ENCODE measurements around the gene TEN1. TPM values are rescaled to one million over a fixed set of nuclear protein-coding genes. Genes with fewer than 3 reads are reported as not detected.

TEN1 gene
- total and polyA plus RNA-seq, 2 of the 4 experiments (the other 2 are of a cell fraction), result 14.7 to 17.9 TPM

- intact Hi-C loops (cut with micrococcal nuclease), result no loop called here
- in situ Hi-C loops (cut with MboI; ENCODE audit: low sequenced_read_pairs), result no loop called here
- Histone ChIP-seq H3K27ac (ENCODE audit: insufficient read depth, low read length) (no peak overlapping the region), H3K9me1 (ENCODE audit: insufficient read depth, low read length) (no peaks in the 10 kb centered on the region), H3K4ac (ENCODE audit: low read depth, low read length) (no peak overlapping the region), H3K27me3 (ENCODE audit: control insufficient read depth, insufficient read depth, low read length) (no peaks in the 10 kb centered on the region), H3K23ac (ENCODE audit: low read depth, low read length) (no peak overlapping the region), H3K18ac (ENCODE audit: low read depth, low read length) (no peak overlapping the region), H3K9me3 (ENCODE audit: control insufficient read depth, insufficient read depth, low read length) (no peaks in the 10 kb centered on the region), H2AK9ac (replicated peaks; ENCODE audit: low read depth, low read length, poor library complexity) (no peak overlapping the region), H4K20me1 (ENCODE audit: insufficient read depth, low read length) (peaks cover 15% of the 10 kb centered on the region; the same call in 1 of the 2 replicates), H2BK120ac (ENCODE audit: low read depth, low read length) (no peak overlapping the region), H2AFZ (replicated peaks; ENCODE audit: low read length, poor library complexity) (no peak overlapping the region), H4K91ac (ENCODE audit: insufficient read depth, low read depth, low read length) (no peak overlapping the region), H3K14ac (replicated peaks; ENCODE audit: low read depth, low read length) (no peak overlapping the region), H3K36me3 (ENCODE audit: control insufficient read depth, insufficient read depth, low read length) (peaks cover 10% of the 10 kb centered on the region), H3K4me3 (ENCODE audit: insufficient read depth, low read depth, low read length) (no peak overlapping the region), H2BK20ac (ENCODE audit: low read depth, low read length) (no peak overlapping the region), H3K4me2 (ENCODE audit: low read depth, low read length) (no peak overlapping the region), H3K79me1 (ENCODE audit: low read depth in 1 of 2, low read length in 2 of 2) (peaks cover 22 to 51% of the 10 kb centered on the region in 2 experiments), H3K4me1 (ENCODE audit: control insufficient read depth, insufficient read depth, low read length) (no peaks in the 10 kb centered on the region), H3K9ac (ENCODE audit: low read depth, low read length) (no peak overlapping the region), H4K5ac (ENCODE audit: low read depth, low read length) (no peak overlapping the region), H4K8ac (ENCODE audit: low read depth in 2 of 2, low read length in 2 of 2) (no peak overlapping the region), H2BK15ac (ENCODE audit: low read depth, low read length) (no peak overlapping the region), H3K56ac (ENCODE audit: extremely low read depth, insufficient read depth, low read length) (no peak overlapping the region), H2AK5ac (ENCODE audit: low read depth, low read length) (no peak overlapping the region), H2BK5ac (ENCODE audit: low read depth, low read length, poor library complexity, severe bottlenecking) (no peak overlapping the region)
- ATAC-seq (ENCODE audit: low read depth) (no peak), DNase-seq (no peak)
- no TSS peak for BruUV-seq (replicated peaks)
- CTCF ChIA-PET, result interaction anchor here (0.7 kb wide), 1 partner anchor 592 kb away, joined by 3 read pairs; no protein-coding TSS in a partner anchor
- TF ChIP-seq BHLHE40 (IDR thresholded peaks at IDR 0.05; ENCODE audit: low read depth, low read length), result no peak
- TF ChIP-seq, protein P1, sequence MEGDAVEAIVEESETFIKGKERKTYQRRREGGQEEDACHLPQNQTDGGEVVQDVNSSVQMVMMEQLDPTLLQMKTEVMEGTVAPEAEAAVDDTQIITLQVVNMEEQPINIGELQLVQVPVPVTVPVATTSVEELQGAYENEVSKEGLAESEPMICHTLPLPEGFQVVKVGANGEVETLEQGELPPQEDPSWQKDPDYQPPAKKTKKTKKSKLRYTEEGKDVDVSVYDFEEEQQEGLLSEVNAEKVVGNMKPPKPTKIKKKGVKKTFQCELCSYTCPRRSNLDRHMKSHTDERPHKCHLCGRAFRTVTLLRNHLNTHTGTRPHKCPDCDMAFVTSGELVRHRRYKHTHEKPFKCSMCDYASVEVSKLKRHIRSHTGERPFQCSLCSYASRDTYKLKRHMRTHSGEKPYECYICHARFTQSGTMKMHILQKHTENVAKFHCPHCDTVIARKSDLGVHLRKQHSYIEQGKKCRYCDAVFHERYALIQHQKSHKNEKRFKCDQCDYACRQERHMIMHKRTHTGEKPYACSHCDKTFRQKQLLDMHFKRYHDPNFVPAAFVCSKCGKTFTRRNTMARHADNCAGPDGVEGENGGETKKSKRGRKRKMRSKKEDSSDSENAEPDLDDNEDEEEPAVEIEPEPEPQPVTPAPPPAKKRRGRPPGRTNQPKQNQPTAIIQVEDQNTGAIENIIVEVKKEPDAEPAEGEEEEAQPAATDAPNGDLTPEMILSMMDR (conservative IDR thresholded peaks at IDR 0.05; ENCODE audit: low read depth, low read length), result no peak
- TF ChIP-seq MXI1 (IDR thresholded peaks at IDR 0.05; ENCODE audit: borderline replicate concordance, low read depth, low read length), result no peak
- TF ChIP-seq RCOR1 (IDR thresholded peaks at IDR 0.05; ENCODE audit: insufficient replicate concordance, low read length), result no peak
- TF ChIP-seq CHD1 (IDR thresholded peaks at IDR 0.05; ENCODE audit: low read depth, low read length), result no peak
- TF ChIP-seq RFX5 (IDR thresholded peaks at IDR 0.05; ENCODE audit: low read depth, low read length), result no peak
- no peak for TF ChIP-seq MAZ (IDR thresholded peaks at IDR 0.05; ENCODE audit: borderline replicate concordance, low read depth, low read length)
- TF ChIP-seq, protein P2, sequence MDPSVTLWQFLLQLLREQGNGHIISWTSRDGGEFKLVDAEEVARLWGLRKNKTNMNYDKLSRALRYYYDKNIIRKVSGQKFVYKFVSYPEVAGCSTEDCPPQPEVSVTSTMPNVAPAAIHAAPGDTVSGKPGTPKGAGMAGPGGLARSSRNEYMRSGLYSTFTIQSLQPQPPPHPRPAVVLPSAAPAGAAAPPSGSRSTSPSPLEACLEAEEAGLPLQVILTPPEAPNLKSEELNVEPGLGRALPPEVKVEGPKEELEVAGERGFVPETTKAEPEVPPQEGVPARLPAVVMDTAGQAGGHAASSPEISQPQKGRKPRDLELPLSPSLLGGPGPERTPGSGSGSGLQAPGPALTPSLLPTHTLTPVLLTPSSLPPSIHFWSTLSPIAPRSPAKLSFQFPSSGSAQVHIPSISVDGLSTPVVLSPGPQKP (IDR thresholded peaks at IDR 0.05; ENCODE audit: borderline replicate concordance, low read depth, low read length), result no peak
- no peak for TF ChIP-seq CEBPB (IDR thresholded peaks at IDR 0.05; ENCODE audit: low read depth, low read length)
- no peak for TF ChIP-seq RAD21 (IDR thresholded peaks at IDR 0.05; ENCODE audit: low read length)
- TF ChIP-seq, protein P3, sequence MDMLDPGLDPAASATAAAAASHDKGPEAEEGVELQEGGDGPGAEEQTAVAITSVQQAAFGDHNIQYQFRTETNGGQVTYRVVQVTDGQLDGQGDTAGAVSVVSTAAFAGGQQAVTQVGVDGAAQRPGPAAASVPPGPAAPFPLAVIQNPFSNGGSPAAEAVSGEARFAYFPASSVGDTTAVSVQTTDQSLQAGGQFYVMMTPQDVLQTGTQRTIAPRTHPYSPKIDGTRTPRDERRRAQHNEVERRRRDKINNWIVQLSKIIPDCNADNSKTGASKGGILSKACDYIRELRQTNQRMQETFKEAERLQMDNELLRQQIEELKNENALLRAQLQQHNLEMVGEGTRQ (IDR thresholded peaks at IDR 0.05; ENCODE audit: low read depth, low read length), result no peak
- no peak for TF ChIP-seq MAFK (IDR thresholded peaks at IDR 0.05; ENCODE audit: low read depth, low read length)
- WGBS, 2 experiments (ENCODE audit: extremely low coverage in 2 of 2, insufficient read length in 1 of 2), result 100% methylated on average over 1 of the region's 6 CpGs; no CpG with 5 or more reads in 1 of the 2 experiments
- POLR2A ChIA-PET (ENCODE audit: unreplicated experiment), result no interaction called here
- dilution Hi-C loops (cut with HindIII; ENCODE audit: low sequenced_read_pairs, unreplicated experiment), result no loop called here
These were observed 13.6 kb upstream of the TEN1 start for GRCh38 chr17:75965468-75965867.
